GM19238 (cell line): ENCODE results near the gene MOB3A.
A peak's percentile ranks its signal among the peaks of the same experiment; 100 is the strongest.

ENCODE experiments used
- DNase-seq: peaks from one replicate; pipeline ENCODE4 v3.0.0; 2011; ENCODE audit warnings: low spot score; ENCODE audit not compliant: insufficient read length

MOB3A gene

GRCh38 chr19:2059422-2060201, 36.5 kb downstream of the MOB3A start:
- DNase-seq, result no peak

- no peak for DNase-seq
Observed at GRCh38 chr19:2058570-2059421, 37.3 kb downstream of the MOB3A start.

GRCh38 chr19:2057484-2058469, 38.3 kb downstream of the MOB3A start:
- DNase-seq, result no peak

GRCh38 chr19:2056837-2057192, 39.3 kb downstream of the MOB3A start:
- DNase-seq, result no peak

- no peak for DNase-seq
Observed at GRCh38 chr19:2055931-2056836, 39.9 kb downstream of the MOB3A start.

- no peak for DNase-seq
Observed at GRCh38 chr19:2054763-2055162, 41.4 kb downstream of the MOB3A start.

- DNase-seq, result no peak
Observed at GRCh38 chr19:2053601-2054389, 42.3 kb downstream of the MOB3A start.

GRCh38 chr19:2051773-2052704, 44.1 kb downstream of the MOB3A start:
- no peak for DNase-seq

GRCh38 chr19:2050991-2051772, 44.9 kb downstream of the MOB3A start, which contains the start of gene MKNK2:
Gene MKNK2 (minus strand): TSS chr19:2051244. CDS start chr19:2050851, 393 bp downstream.
- DNase-seq, result peak; percentile 88

- DNase-seq, result no peak
Observed at GRCh38 chr19:2050349-2050990, 45.7 kb downstream of the MOB3A start.

GRCh38 chr19:2049741-2050348, 46.3 kb downstream of the MOB3A start:
- peak; percentile 75 for DNase-seq

GRCh38 chr19:2048959-2049740, 47.0 kb downstream of the MOB3A start:
- no peak for DNase-seq

GRCh38 chr19:2048104-2048958, 47.8 kb downstream of the MOB3A start:
- no peak for DNase-seq

GRCh38 chr19:2047449-2048103, 48.5 kb downstream of the MOB3A start:
- DNase-seq, result no peak
